Measurements from ENCODE around the gene FAM171A2.

DNA sequence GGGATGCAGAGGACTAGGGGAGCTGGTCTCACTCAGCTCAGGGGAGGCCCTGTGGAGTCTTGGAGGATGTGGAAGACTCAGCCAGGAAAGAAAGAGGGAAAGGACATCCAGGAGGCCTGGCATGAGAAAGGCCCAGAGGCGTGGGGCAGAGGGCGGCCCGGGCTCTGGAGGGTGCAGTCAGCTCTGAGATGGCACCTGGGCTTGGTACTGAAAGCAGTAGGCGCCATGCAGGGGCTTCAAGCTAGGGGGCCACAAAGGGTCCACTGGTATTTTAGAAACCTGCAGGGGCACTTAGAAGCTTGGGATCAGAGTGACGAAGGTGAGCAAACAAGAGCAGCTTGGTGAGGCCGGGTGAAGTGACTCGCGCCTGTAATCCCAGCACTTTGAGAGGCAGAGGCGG, 5.6 kb downstream of the FAM171A2 start:
- TF ChIP-seq, protein P1, sequence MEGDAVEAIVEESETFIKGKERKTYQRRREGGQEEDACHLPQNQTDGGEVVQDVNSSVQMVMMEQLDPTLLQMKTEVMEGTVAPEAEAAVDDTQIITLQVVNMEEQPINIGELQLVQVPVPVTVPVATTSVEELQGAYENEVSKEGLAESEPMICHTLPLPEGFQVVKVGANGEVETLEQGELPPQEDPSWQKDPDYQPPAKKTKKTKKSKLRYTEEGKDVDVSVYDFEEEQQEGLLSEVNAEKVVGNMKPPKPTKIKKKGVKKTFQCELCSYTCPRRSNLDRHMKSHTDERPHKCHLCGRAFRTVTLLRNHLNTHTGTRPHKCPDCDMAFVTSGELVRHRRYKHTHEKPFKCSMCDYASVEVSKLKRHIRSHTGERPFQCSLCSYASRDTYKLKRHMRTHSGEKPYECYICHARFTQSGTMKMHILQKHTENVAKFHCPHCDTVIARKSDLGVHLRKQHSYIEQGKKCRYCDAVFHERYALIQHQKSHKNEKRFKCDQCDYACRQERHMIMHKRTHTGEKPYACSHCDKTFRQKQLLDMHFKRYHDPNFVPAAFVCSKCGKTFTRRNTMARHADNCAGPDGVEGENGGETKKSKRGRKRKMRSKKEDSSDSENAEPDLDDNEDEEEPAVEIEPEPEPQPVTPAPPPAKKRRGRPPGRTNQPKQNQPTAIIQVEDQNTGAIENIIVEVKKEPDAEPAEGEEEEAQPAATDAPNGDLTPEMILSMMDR (conservative IDR thresholded peaks at IDR 0.05 in 1 of 2, IDR thresholded peaks at IDR 0.05 in 1 of 2; ENCODE audit: low read depth in 1 of 2, low read length in 2 of 2), result no peak
- TF ChIP-seq EZH2 (IDR thresholded peaks at IDR 0.05; ENCODE audit: low read length, missing control alignments), result no peak

Data from fibroblast of lung (primary cell).